GM18526 (cell line): Measurements from ENCODE around the gene GTF2F2.

Experiments
- POLR2A ChIP-seq: IDR thresholded peaks from 3 replicates; pipeline ENCODE4 v1.6.1; 2011; ENCODE audit not compliant: insufficient read length; ENCODE audit errors: extremely low read depth

Gene GTF2F2

DNA sequence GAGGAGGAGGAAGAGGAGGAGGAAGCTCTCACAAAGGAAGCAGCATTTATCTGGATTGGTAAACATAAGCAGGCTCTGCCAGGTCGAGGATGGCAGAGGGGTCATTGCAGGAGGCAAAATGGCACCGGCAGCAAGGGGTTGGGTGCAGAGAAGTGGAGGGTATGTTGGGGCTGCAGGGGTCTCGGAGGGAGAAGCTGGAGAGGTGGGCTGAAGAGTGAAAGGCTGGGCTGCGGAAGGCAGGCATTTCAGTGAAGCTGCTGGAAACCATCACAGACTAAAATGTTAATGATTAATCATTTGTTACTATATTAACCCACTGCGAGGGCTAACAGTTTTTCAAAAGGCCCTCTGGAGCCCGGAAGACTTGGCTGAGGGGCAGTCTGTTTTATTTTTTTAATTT, 196.0 kb downstream of the GTF2F2 start:
- TF ChIP-seq POLR2A, result no peak

DNA sequence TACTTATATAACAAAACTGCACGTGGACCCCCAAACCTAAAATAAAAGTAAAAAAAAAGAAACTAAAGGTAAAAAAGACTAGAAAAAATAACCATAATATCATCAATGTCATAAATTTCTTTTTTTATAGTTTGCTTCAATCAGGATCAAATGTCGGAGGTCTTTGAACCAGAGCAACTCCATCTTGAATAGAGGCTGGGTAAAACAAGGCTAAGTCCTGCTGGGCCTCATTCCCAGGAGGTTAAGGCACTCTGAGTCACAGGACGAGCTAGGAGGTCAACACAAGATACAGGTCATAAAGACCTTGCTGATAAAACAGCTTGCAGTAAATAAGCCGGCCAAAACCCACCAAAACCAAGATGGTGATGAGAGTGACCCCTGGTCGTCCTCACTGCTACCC, 196.7 kb downstream of the GTF2F2 start:
- no peak for TF ChIP-seq POLR2A

DNA sequence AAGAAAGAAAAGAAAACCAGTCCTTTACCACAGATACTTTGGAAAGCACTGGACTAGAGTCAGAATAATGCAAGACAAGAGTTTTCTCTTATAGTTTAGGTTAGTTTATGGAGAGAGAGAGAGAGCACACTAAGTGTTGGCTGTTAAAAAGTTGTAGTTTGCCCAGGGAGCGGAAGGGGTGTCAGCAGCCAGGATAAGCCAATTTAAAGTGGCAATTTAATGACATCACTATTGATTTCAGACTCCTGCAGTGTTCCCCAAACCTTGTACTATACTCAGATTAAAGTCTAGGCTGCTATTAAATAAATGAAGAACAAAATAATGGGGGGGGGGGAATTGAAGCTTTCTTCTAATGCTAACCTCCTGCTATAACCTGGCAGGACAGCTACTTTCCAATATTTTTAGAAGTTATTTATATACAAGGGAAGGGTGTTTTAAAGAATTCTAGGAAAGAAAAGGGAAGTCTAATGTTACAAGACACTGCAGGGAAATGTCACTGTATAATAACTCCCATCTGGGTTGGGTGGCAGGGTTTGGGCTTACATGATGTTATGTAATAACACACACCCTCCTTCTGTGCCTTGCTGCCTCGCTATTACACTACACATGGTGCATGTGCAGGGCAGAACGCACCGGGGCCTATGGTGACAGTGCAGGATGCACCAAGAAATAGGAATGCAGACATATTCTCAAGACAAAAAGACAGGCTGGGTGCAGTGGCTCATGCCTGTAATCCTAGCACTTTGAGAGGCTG, 200.7 kb downstream of the GTF2F2 start:
- TF ChIP-seq POLR2A, result no peak

DNA sequence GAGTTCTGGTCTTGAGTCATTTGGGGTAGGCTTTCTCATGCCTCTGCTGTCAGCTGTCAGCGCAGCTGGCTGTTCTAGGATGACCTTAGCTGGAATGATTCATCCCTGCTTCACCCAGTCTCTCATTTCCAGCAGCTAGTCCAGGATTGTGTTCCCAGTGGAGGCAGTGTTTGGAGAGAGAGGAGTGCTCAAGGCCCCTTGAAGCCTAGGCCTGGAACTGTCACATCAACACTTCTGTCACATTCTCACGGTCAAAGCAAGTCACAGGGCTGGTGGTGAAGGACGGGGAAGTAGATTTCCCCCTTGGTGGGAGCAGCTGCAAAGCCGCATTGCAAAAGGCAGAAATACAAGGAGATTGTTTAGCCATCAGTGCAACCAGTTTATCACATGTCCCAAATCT, 205.5 kb downstream of the GTF2F2 start:
- no peak for TF ChIP-seq POLR2A

DNA sequence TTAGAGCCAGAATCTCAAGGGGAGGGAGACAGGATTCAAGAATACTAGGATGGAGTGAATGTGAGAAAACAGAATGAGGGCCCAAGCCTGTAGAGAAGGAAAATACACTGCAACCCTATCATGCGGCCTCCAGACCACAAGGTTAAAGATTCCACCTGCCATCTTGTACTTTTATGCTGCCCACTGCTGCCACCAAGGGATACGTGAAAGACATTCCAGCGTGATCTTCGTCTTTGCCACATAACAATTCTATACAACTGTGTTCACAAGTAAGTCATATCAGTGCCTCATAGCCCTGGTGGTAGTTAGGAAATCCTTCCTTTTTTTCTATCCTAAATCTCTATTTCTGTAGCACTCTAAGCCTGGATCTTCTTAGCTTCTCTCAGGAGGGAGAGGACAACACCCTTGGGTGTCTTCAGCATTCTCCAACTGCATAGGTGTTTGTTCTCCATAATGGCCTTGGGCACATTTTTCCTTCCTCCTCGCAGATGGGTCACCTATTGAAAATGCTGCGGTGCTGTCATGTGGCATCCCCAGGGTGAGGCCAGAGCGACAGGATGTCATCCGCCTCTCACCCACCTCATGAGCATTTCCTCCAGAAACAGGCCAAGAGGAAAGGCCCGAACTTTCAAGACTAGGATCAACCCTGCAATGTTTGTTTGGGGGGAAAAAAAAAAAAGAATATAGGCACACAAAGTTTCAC, 207.1 kb downstream of the GTF2F2 start:
- TF ChIP-seq POLR2A, result no peak

DNA sequence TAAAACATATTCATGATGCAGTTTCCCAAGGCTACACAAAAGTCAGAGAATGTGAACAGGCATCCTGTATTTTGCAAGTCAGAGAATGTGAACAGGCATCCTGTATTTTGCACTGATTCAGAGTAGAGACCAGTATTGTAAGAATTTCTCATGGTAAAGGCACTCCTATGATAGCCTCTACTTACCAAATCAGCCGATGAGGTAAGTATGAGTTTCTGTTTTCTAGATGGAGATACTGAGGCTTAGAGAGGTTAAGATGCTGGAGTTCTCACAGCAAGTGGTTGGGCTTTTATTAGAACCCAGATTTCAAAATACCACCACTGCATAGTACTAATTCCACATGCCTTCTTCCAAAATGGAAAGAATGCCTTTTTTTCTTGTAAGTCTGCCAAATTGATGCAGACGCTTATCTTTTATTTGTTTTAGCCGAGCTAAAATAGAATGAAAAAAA, 208.4 kb downstream of the GTF2F2 start:
- TF ChIP-seq POLR2A, result no peak

DNA sequence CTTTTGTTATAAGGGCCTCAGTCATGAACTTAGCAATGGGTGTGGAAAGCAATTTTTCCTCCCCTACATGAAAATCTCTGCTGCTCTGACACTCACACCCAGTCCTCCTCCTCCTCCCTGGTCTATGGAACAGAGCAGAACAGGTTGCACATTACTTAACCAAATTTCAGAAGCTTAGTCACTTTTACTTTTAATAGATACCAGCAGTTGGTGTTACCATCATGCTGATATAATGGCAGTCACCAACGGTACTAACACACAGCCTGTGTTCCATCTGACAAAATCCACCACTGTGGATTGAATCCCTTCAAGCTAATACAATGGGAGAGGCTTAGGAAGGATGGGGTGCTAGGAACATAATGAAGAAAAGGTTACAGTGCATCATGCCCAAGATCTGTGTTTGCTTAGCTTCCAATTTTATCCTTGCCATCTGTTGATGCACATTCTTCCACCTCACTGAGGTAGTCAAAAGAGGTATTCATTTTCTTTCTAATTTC, 210.9 kb downstream of the GTF2F2 start:
- TF ChIP-seq POLR2A, result no peak

DNA sequence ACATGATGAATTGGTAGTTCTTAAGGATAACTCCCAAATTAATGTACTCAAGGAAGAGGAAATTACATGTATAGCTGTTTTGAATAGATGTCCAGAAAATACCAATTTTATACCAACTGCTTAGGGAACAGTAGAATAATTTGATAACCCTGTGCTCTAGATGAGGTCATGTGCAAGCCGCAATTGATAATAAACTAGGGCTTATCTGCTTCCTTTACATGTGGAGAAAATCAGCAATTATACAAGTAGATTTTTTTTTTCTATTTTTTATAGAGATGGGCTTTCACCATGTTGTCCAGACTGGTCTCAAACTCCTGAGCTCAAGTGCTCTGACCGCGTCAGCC, 211.4 kb downstream of the GTF2F2 start:
- TF ChIP-seq POLR2A, result no peak

DNA sequence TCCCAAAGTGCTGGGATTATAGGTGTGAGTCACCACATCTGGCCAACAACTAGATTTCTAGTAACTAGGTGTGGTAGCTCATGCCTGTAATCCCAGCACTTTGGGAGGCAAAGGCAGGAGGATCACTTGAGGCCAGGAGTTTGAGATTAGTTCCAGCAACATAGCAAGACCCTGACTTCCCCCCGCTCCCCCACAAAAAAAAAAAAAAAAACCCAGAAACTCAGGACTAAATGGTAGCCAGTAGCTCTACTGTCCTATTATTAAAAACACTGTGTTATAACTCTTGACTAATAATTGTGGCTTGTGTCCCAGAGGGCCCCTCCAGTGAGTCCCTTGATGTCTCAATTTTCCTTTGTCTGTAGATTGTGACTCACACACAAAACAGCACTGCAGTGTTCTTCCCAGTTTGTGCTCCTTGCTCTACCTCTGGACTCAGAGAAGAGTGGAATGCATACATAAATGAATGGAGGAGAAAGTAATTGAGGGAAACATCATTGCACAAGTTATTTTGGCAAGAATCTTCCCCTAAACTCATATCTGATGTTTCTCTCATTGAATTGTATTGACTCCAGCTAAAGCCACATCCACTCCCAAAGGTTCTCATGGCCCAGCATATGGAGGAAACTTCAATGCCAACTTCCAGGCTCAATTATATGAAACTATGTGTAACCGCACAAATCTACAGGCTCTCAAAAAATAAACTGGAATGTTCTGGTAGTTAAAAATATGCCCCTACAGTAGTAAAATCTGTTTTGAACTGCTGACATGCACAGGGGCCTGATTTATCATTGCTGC, 211.9 kb downstream of the GTF2F2 start:
- TF ChIP-seq POLR2A, result no peak

DNA sequence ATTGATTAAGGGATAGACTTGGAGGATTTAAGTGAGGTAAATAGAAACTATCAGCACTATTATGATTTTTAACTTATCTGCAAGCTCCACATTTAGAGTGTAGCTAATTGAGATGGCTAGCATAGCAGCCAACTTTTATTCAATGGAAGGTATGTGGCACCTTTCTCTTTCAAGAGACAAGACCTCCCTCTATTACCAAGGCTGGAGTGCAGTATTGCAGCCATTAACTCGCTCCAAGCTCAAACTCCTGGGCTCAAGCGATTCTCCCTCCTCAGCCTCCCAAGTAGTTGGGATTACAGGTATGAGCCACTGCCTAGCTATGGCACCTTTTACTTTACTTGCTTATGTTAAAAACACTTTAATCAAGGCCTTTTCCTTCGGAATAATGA, 212.5 kb downstream of the GTF2F2 start:
- no peak for TF ChIP-seq POLR2A

DNA sequence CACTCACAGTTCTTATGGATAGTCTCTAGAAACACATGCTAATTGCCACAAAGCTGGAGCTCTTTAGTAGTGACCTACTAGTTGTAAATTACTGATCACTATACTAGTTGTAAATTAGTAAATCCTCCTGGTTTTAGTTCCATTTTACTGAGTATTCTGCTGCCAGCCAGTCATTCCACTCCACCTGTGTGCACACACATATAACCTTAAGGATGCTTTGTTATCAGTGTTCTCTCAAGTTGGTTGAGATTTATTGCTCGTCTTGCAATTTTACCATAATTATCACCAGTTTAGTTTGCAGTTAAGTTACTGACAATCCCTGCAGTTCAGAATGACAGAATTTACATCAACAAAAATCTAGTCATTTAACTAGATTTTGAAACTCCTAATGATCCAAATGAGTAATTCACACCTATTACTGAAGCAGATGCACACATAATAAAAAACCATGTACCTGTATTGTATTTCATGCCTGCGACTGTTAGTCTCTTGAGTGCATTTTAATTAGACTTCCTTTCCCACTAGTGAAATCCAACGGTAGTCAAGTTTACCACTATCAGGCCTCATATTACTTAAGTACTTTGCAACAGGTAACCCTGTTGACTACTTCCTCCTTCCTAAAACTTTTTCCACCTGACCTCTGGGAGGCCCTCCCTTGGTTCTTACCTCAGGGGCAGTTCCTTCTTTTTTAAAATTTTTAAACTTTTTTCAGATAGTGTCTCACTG, 213.1 kb downstream of the GTF2F2 start:
- TF ChIP-seq POLR2A, result no peak
